GM21423 (cell line): Measurements from ENCODE around the gene OMP.

Experiments
- ATAC-seq: cut with Tn5 transposase; IDR thresholded peaks from one replicate; pipeline ENCODE4 v1.9.1; 2021; ENCODE audit warnings: mild to moderate bottlenecking, moderate library complexity; ENCODE audit not compliant: unreplicated experiment

OMP gene

GRCh38 chr11:77120571-77120970, 17.9 kb downstream of the OMP start:
- ATAC-seq, result no peak

- no peak for ATAC-seq
These were observed 18.5 kb downstream of the OMP start for GRCh38 chr11:77121096-77121640.

GRCh38 chr11:77121876-77122575, 19.4 kb downstream of the OMP start:
- ATAC-seq, result no peak

GRCh38 chr11:77122576-77123212, 20.1 kb downstream of the OMP start:
- no peak for ATAC-seq

- ATAC-seq, result no peak
These were observed 21.0 kb downstream of the OMP start for GRCh38 chr11:77123591-77123990.

GRCh38 chr11:77124041-77124440, 21.4 kb downstream of the OMP start:
- no peak for ATAC-seq

- no peak for ATAC-seq
These were observed 21.8 kb downstream of the OMP start for GRCh38 chr11:77124488-77124887.

- no peak for ATAC-seq
These were observed 22.6 kb downstream of the OMP start for GRCh38 chr11:77125191-77125590.

GRCh38 chr11:77125695-77126094, 23.1 kb downstream of the OMP start:
- no peak for ATAC-seq

GRCh38 chr11:77126156-77126775, 23.6 kb downstream of the OMP start:
- no peak for ATAC-seq

- ATAC-seq, result no peak
These were observed 24.2 kb downstream of the OMP start for GRCh38 chr11:77126861-77127234.

GRCh38 chr11:77127235-77127911, 24.7 kb downstream of the OMP start:
- no peak for ATAC-seq

GRCh38 chr11:77127920-77128691, 25.5 kb downstream of the OMP start, which contains the start of gene MYO7A:
TSS of gene MYO7A (plus strand) at chr11:77128246. CDS start at chr11:77130635, 2,389 bp downstream.
- no peak for ATAC-seq

- no peak for ATAC-seq
These were observed 26.6 kb downstream of the OMP start for GRCh38 chr11:77129069-77129841.

GRCh38 chr11:77129842-77130756, 27.5 kb downstream of the OMP start:
- ATAC-seq, result no peak

- no peak for ATAC-seq
These were observed 28.3 kb downstream of the OMP start for GRCh38 chr11:77130763-77131513.

- no peak for ATAC-seq
These were observed 28.9 kb downstream of the OMP start for GRCh38 chr11:77131560-77131959.

- no peak for ATAC-seq
These were observed 32.4 kb downstream of the OMP start for GRCh38 chr11:77135069-77135468.
